M059J (cell line): ENCODE results near the gene SPG21. TPM values are rescaled to one million over a fixed set of nuclear protein-coding genes. Genes with fewer than 3 reads are reported as not detected.
"Not testable (repeated sequence)": the region's sequence is repeated elsewhere in the genome, so short reads cannot be mapped to it uniquely, and the experiment has no call there.

Source experiments
- DNase-seq: peaks from one replicate; pipeline ENCODE4 v3.0.0-alpha.2; 2012; ENCODE audit warnings: low read depth
- total RNA-seq: library from RNA; depleted of rRNA; stranded (reverse); fragments of >200 nt; shearing (Covaris generic); gene quantifications from 2 replicates; pipeline ENCODE4 v1.2.3, GENCODE V29; 2014; rRNA removed

SPG21 gene, protein sequence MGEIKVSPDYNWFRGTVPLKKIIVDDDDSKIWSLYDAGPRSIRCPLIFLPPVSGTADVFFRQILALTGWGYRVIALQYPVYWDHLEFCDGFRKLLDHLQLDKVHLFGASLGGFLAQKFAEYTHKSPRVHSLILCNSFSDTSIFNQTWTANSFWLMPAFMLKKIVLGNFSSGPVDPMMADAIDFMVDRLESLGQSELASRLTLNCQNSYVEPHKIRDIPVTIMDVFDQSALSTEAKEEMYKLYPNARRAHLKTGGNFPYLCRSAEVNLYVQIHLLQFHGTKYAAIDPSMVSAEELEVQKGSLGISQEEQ
- 93.2 and 94.8 TPM in 2 replicates for total RNA-seq

DNA sequence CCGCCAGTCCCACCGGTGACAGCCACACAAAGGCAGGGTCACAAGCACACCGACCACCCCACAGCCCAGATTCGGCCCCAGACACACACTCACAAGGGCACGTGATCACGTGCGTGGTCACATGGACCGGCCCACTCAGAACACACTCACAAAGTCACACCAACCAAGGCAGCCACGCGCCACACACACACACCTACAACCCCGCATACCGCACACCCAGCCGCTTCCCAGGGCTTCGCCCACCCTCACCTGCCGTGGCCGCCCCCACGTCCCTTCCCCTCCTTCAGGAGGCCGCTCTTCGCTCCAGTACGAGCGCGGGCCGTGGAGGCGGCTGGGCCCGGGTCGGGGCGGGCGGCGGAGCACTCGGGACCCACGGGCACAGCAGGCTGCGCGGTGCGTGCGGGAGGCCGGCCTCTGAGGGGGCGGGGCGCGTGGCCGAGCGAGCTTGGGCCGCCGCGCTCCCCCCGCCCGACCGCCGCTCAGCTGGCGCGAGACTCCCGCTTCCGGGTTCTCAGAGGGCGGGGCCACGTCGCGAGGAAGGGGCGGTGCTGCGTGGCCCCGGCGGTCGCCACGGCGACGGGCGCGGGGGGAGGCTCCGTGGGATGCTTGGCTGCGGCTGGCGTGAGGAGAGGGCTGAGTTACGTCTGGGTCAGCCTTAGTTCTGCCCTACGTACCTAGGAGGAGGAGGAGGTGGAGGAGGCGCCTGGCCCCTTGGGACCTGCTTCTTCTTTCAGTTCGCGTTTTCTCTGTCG is at the start of gene SPG21:
Gene SPG21, minus strand, starts transcription at position 499 of the 752 bp plus-strand sequence. CDS start 6,345 bp downstream, outside the sequence.
- peak; percentile 89 for DNase-seq

DNA sequence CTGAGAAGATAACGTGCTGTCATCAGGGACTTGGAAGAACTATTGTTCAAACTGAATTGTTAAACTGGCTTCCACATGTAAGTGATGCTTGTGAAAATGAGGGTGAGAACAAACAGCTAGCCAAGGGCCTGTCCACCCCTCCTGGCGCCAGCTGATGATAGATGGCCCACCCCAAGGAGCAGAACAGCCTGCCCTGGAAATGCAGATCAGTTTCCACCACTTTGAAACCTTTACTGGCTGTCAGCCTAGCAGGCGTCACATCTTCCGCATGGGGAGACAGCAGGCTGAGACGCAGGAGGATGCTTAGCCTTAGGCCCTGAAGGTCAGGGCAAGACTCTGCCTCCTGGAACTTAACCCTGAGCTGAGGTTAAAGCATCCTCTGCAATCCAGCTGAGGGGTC is 49.1 kb upstream of the SPG21 start:
- DNase-seq: no peak

DNA sequence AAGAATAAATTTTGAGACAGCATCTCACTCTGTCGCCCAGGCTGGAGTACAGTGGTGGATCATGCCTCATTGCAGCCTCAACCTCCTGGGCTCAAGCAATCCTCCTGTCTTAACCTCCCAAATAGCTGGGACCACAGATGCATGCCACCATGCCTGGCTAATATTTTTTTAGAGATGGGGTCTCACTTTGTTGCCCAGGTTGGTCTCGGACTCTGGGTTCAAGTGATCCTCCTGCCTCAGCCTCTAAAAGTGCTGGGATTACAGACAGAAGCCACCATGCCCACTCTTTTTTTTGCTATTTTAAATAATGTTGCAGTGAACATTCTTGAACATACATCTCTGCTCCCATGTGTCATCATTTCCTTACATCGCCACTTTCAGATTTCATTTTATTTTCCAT is 48.7 kb upstream of the SPG21 start:
- no peak for DNase-seq

DNA sequence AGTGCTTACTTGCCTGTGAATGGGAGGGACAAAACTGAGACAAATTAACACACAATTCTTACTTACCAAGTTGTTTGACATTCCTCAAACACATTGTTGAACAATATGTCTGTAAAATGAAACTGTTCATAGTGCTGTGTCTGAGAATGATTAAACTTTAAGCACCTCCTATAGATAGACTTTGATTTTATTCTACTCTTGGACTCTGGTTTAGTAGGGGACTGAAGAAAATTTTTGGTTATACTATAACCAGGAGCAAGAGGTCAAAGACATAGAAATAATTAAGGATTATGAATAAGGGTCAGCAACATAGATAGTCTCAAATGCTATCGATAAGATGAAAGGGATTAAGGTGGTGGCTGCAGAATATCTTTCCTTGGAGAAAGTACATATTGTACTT is 47.6 kb upstream of the SPG21 start:
- DNase-seq: no peak

DNA sequence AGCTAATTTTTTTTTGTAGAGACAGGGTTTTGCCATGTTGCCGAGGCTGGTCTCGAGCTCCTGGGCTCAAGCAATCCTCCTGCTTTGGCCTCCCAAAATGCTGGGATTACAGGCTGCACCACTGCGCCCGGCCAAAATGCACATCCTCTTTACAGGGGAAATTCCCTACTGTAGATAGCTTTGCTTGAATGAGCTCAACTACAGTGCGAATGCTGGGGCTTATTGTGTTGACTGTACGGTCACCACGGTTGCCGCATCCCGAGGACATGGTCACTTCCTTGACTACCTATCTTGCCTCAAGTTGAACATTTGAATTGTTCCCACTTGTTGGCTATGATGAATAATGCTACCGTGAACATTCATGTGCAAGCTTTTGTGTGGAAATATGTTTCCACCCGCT is 45.0 kb upstream of the SPG21 start:
- no peak for DNase-seq

DNA sequence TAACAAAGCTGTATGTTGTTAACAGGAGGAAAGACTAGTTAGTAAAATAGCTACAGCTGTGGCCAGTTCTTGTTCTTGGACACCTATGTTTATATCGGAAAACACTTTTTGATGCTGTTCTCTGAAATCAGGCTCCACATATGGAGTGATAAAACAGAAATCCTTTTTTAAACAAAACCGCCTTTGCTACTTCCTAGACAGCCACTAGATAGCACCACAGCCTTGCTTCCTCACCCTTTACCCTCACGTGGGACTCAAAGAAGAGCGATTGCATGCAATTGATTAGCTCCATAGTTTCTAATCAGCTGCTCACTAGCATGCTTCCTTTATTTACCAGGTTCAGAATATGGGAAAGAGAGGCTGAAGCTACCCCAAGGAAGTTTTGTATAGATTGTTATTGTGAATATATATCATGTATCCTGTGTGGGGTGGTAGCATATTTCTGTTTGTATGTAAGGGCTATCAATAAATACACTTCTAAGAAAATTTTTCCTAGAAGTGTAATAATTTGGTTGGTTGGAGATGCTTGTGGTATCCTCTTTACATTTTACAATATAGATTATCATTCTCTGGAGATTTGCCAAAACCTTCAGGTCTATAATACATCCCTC is 44.0 kb upstream of the SPG21 start:
- DNase-seq: peak; percentile 46

DNA sequence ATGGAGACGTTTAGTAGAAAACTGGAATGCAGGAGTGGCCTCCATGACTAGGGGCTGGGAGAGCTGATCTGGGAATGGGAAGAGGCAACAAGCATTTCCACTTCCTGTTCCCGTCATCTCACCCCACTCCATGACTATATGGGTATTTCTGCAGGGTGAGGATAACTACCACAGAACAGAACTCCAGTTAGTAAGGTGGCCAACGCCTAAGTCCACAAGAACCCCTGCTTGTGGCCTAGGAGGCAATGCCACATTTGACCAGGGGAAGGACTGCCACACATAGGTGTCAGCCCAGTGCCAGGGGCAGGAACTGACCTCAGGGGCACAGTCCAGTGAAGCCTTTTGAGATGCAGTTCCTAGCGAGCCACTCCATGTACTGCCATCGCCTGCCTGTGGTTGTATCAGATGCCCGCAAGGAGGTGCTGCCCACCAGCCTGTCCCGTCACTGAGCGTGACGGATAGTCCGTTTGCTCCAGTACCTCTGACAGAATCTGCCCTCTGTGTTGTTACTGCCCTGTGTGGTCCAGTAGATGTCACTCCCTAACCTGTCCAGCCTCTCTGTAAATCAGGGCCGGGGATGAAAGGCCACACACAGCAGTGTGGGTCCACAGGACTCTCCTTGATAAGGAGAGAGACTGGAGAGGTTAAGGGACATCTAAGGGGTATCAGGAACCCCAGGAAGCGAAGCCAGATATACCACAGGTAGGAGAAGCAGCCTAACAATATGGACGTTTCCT is 43.3 kb upstream of the SPG21 start:
- peak; percentile 83 for DNase-seq

DNA sequence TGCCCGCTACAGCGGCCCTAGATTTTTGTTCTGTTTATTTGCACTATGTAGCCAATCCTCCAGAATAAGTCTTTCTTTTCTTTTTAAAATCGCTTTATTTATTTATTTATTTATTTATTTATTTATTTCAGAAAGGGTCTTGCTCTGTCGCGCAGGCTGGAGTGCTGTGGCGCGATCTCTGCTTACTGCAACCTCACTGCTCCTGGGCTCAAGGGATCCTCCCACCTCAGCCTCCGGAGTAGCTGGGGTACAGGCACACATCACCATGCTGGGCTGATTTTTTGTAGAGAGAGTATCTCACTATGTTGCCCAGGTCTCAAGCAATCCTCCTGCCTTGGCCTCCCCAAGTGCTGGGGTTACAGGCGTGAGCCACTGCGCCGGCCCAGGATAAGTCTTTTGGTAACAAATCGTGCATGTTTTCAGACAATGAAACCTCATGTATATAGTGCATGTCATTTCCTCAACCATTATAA is 40.1 kb upstream of the SPG21 start:
- DNase-seq: no peak

DNA sequence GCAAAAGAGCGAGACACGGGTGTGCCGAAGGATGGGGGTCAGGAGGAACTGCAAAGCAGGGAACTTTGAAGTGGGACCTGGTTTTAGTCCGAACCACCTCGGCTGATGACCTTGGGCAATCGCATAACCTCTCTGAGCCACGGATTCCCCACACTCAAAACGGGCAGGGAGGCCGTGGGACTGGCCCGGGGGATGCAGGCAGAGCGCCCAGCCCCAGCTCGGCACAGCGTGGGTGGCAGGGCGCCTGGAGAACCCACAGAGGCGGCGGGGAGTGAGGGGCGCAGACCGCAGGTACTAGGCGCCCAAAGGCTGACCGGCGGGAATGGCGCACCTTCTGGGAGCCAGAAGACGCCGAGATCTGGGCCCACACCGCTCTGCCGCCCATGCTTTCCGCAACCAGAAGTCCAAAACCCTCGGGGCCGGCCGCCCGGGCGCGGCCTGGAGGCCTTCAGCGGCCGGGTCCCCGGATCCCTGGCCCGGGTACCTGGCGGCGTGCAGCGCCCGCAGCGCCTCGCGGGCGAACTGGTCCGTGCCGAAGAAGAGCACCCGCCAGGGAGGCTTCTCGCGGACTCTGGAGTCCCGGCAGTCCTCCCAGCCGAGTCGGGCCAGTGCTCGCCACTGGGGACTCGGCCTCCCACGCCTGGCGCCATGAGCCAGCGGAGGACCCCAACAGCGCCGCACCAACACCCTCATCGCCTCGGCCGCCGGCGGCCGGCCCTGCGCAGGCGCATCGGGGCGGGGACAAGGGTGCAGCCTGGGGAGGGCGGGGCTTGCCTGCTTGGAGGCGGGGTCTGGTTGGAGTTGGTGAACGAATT is 39.4 kb upstream of the SPG21 start, which contains the start of gene MTFMT:
Gene MTFMT, minus strand, starts transcription at position 719 of the 815 bp plus-strand sequence. Its CDS starts 26 bp downstream, at position 693.
- DNase-seq: peak; percentile 77

DNA sequence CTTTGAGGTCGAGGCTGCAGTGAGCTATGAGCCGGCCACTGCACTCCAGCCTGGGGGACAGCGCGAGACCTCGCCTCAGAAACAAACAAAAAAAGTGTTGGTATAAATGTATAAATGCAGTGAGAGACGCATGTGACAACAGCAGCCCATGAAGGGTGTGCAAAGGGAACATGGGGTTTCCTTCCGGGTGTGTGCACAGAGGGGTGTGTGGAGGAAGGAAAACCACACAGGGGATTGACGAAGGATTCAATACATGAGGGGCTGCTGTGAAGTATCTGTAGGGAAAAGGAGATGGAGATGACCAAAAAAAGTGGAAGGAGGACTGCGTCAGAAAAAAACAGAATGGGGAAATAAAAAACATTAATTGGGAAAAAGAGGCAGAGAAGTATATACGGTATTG is 38.6 kb upstream of the SPG21 start:
- DNase-seq: no peak

DNA sequence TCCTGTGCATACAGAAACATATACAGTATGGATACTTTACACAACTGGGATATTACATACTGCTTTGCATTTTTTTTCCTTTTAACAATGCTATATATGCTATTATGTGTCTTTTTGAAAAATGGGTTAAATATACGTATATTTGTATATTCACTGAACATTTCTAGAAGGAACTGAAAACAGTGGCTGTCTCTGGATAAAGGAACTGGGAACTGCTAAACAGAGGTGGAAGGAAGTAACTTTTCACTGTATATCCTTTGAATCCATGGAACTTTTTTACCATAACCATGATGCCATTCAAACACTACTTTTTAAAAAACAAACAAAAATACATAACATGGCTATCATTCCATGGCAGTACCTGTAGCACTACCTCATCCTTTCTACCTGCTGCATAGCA is 37.9 kb upstream of the SPG21 start:
- no peak for DNase-seq

DNA sequence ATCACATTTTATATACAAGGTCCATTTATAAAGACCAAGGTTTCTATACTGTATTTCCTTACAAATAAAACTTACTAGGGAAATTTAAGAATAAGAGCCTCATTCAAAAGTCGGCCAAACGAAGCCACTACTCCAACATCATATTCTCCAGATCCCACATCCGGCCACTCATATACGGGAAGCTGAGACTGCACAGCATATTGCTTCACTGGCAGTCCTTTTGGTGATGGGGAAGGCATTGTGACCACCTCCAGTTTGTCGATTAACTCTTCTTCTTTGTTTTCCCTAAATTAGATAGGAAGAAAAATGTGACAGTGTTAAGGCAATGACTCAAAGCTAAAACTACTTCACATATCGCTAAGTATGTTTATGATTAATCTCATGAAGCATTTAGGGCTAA is 37.0 kb upstream of the SPG21 start:
- DNase-seq: no peak

DNA sequence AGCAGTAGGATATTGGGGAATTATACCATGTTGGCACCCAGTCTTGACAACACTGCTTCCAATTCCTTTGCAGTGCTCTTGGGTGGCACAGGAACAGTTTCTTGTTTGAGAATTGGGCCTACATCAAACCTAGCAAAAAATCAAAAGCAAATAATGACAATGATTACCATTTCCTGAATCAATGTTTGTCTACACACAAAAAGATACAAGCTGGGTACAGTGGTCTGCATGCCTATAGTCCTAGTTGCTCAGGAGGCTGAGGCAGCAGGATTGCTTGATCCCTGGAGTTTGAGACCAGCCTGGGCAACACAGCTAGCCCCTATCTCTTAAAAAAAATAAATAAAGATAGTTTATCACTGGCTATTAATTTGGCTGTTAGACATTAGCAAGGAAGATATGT is 31.8 kb upstream of the SPG21 start:
- DNase-seq: no peak

DNA sequence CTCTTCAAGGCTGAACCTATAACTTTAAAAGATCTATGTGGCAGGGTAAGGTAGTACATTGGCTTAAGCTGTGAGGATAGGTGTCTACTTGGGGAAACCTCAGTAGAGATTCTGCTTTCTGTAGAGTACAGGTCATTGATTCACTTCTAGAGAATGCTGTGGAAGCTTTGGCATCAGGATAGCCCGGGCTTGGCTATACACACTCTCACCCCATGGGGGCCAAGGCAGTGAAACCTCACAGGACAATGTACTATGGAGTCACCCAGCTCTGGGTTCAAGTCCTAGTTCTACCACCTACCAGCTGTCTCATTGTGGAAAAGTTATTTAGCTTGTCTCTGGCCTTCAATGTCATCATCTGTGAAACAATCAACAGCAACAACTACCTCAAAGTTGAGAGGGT is 30.7 kb upstream of the SPG21 start:
- DNase-seq: no peak

DNA sequence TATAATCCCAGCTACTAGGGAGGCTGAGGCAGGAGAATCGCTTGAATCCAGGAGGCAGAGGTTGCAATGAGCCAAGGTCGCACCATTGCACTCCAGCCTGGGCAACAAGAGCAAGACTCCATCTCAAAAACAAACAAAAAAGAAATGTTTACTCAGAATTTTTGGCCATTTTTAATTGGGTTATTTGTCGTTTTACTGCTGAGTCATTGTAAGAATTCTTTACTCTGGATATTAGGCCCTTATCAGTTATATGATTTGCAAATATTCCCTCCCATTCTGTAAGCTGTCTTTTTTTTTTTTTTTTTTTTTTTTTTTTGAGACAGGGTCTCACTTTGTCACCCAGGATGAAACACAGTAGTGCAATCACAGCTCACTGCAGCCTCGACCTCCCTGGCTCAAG is 21.5 kb upstream of the SPG21 start:
- DNase-seq: not testable (repeated sequence)

DNA sequence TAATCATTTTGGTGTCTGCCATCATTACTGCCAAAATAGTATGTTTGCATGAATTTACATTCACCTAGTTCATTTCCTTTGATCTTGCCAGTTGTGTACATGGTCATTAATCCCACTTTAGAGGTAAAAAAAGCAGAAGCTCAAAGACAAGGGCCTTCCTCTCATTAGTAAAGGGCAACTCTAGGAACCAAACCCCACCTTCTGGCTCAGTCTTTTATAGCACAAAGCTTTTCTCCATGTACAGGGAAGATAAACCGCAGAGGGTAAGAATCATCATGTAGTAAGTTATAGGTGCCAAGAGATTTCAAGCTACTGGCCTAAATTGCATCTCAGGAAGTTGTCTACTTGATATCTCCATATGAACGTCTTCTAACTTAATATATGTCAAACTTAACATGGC is 19.3 kb upstream of the SPG21 start:
- no peak for DNase-seq

DNA sequence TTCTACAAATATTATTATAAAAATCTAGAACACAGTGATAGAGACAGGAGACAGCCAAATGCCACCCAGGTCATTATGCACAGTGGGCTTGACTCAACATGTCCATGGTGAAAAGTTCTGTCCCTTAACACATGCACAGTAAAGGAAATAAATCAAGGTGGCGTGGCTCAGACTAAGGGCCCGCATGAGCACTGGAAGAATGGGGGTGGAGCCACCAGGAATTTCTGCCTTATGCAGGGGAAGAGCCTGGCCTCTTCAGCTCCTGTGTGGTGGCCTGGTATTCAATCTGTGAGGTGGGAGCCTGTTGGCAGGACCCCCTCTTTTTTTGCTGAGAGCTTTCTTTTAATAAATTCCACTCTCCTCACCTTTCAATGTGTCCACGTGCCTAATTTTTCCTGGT is 17.2 kb upstream of the SPG21 start:
- no peak for DNase-seq

DNA sequence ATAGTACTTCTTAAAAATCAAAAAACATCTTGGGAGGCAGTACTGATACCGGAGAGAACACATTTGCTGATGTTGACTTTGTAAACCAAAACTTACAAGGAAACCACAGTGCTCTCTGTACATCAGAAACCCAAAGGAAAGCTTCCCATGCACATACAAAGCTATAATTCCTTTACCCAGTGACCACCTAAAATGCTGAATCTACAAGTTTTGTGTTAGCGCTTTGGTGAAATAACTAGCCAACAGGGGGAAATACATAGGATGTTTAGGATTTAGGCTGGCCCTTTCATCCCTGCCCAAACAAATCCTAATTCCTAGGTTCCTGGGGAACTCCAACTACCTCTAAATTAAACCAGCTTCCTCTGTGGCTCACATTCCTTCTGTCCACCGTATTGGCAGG is 15.3 kb upstream of the SPG21 start:
- no peak for DNase-seq

DNA sequence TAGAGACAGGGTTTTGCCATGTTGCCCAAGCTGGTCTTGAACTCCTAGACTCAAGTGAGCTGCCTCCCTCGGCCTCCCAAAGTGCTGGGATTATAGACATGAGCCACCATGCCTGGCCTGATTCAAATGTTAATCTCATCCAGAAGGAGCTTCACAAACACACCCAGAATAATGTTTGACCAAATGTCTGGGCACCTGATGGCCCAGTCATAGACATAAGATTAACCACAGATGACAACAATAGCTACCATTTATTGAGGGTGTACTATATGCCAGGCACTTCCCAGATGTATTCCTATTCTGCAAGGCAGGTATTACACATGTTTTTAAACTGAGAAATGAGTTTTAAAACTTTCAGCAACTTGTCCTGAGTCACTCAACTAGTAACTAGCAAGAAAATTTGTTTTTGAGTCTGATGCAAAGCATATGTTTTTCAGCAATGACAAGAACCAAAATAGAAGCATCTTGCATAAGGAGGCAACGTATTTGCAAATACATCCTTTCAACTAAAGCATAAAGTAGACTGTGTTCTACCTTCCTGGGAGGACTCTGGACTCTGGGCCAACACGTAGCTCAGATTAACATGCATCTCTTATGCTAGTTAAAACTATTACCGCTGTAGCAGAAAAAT is 8.1 kb upstream of the SPG21 start:
- no peak for DNase-seq

DNA sequence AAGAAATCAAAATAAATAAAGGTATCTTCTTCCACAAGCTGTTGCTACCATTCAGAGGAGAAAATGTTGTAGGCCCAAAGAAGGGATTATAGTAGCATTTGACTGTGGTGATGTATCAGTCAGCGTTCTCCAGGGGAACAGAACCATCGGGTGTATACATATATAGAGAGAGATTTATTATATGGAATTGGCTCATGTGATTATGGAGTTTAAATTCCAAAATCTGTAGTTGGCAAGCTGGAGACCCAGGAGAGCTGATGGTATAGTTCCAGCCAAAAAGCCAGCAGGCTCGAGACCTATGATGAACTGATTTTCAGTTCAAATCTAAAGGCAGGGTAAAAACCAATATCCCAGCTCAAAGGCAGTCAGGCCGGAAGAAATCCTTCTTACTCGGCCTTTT is 7.4 kb upstream of the SPG21 start:
- DNase-seq: no peak

DNA sequence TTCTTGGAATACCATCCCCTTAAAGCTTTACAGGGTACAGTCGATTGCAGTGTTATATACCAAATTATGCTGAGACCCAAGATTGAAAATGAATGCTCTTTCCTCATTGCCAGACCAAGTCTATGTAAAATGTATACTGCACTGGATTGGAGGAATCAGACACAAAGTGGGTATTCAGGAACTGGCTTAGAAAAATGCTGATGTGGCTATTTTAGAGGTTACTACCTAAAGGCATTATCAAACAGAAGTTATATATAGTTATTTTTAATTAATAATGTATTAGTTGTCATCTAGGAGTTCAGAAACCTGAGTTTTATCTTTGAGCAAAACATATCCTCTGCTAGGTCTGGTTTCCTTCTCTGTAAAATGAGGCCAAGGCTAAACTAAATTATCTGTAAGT is 3.6 kb upstream of the SPG21 start:
- DNase-seq: no peak
